Measurements from ENCODE around the gene FAM135A.

GRCh38 chr6:70394518-70395300 lies 18.6 kb upstream of the FAM135A start:
- TF ChIP-seq CTCF (IDR thresholded peaks at IDR 0.05) (no peak), POLR2AphosphoS5 (IDR thresholded peaks at IDR 0.05; ENCODE audit: low read depth, low read length) (no peak)

All from Panc1 (cell line).